GM12872 (cell line): ENCODE data around the gene WNT10A.
A peak's percentile ranks its signal among the peaks of the same experiment; 100 is the strongest.

Experiments
- CTCF ChIP-seq: IDR thresholded peaks from 3 replicates; pipeline ENCODE4 v1.5.1; 2011; ENCODE audit warnings: low read depth, mild to moderate bottlenecking, low read length, moderate library complexity; ENCODE audit not compliant: insufficient read depth

Gene WNT10A

GRCh38 chr2:218885981-218886947, 5.6 kb downstream of the WNT10A start:
- TF ChIP-seq CTCF = no peak

GRCh38 chr2:218887079-218887478, 6.4 kb downstream of the WNT10A start:
- TF ChIP-seq CTCF = no peak

- no peak for TF ChIP-seq CTCF
Measured at GRCh38 chr2:218888341-218888740, 7.7 kb downstream of the WNT10A start.

GRCh38 chr2:218889937-218890336, 9.3 kb downstream of the WNT10A start:
- TF ChIP-seq CTCF = no peak

GRCh38 chr2:218890369-218890768, 9.7 kb downstream of the WNT10A start:
- TF ChIP-seq CTCF = no peak

GRCh38 chr2:218891275-218892135, 10.9 kb downstream of the WNT10A start:
- TF ChIP-seq CTCF = no peak

GRCh38 chr2:218892693-218893348, 12.2 kb downstream of the WNT10A start:
- TF ChIP-seq CTCF = peak; percentile 69
